Right lobe of liver (tissue), 6 donors: ENCODE data around the gene PYGO2. TPM values are rescaled to one million over a fixed set of nuclear protein-coding genes. Genes with fewer than 3 reads are reported as not detected.

ENCODE experiments used
- ATAC-seq, 4 donors: fragments of 200-7000 bp; cut with Tn5 transposase; one replicate each; pipeline ENCODE4 v1.9.1; 2020; ENCODE audit warnings: mild to moderate bottlenecking in 4 of 4, moderate library complexity in 4 of 4
- DNase-seq, 3 donors: peaks; one replicate each; pipeline ENCODE4 v3.0.0-alpha.2; 2020
- H3K27ac ChIP-seq, 3 donors: fragments of 200-600 bp; one replicate each; pipeline ENCODE4 v1.8.0; 2022
- H3K27me3 ChIP-seq, 2 donors: fragments of 200-600 bp; one replicate each; pipeline ENCODE4 v1.8.0; 2022
- H3K36me3 ChIP-seq, 4 donors: fragments of 200-600 bp; sonication (generic) in 1 of 4; one replicate each; pipeline versions ENCODE4 v1.5.1 to v1.8.0; 2017 to 2022; ENCODE audit warnings: control low read depth in 1 of 4
- H3K4me1 ChIP-seq, 4 donors: fragments of 200-600 bp; sonication (generic) in 1 of 4; one replicate each; pipeline versions ENCODE4 v1.5.1 to v1.8.0; 2017 to 2022; ENCODE audit warnings: control low read depth in 1 of 4
- H3K4me3 ChIP-seq, 3 donors: fragments of 200-600 bp; one replicate each; pipeline ENCODE4 v1.8.0; 2022
- H3K9me3 ChIP-seq, 4 donors: fragments of 200-600 bp; sonication (generic) in 1 of 4; one replicate each; pipeline versions ENCODE4 v1.5.1 to v1.8.0; 2017 to 2022; ENCODE audit warnings: control low read depth in 1 of 4
- POLR2A ChIP-seq: fragments of 450-650 bp; IDR thresholded peaks from one replicate; pipeline ENCODE4 v1.6.1; 2017; ENCODE audit warnings: antibody characterized with exemption, mild to moderate bottlenecking
- WGBS: methylation state at CpG from one replicate; pipeline ENCODE4 v1.1.6; 2018; ENCODE audit warnings: low coverage, low lambda C conversion rate; ENCODE audit not compliant: insufficient coverage; ENCODE audit errors: missing lambda C conversion rate; 5-methylcytosine and 5-hydroxymethylcytosine counted together
- intact Hi-C, 2 donors: fragments of 100-400 bp; cut with DNase I; formaldehyde crosslinking; loops; one replicate each; pipeline versions ENCODE4 v1.11.2 to v1.14.1; 2022
- total RNA-seq, 6 experiments: library from RNA; depleted of rRNA in 2 of 6; stranded (reverse); fragments of >200 nt in 2 of 6; fragmentation: NEBNext Ultra II Directional in 3 of 6; extraction: Animal tissue kit (Norgen Biotek cat#: 25700) in 3 of 6; gene quantifications; one replicate each; pipeline versions ENCODE4 v1.1.0 to v1.2.4, GENCODE V29; 2016 to 2023
- TF ChIP-seq, protein P1 (sequence below), 4 donors: fragments of 200-600 bp in 3 of 4; fragments of 450-650 bp in 1 of 4; IDR thresholded peaks; one replicate each; pipeline versions ENCODE4 v1.5.1 to v1.8.0; 2016 to 2022; ENCODE audit warnings: antibody characterized with exemption in 4 of 4, mild to moderate bottlenecking in 2 of 4
- donor health status: DM: no; HTN: yes; CAD: no.
- donor health status: DM: no; HTN: no; CAD: no.
- donor health status: DM: no; HTN: no; CAD: no.
- donor health status: DM: no; HTN: yes; CAD: no.
- donor health status: DM: no; HTN: yes; CAD: no.

Gene PYGO2
- total RNA-seq, 6 experiments from 2014 or later, result 9.1 to 13.5 (median 10.9) TPM

DNA sequence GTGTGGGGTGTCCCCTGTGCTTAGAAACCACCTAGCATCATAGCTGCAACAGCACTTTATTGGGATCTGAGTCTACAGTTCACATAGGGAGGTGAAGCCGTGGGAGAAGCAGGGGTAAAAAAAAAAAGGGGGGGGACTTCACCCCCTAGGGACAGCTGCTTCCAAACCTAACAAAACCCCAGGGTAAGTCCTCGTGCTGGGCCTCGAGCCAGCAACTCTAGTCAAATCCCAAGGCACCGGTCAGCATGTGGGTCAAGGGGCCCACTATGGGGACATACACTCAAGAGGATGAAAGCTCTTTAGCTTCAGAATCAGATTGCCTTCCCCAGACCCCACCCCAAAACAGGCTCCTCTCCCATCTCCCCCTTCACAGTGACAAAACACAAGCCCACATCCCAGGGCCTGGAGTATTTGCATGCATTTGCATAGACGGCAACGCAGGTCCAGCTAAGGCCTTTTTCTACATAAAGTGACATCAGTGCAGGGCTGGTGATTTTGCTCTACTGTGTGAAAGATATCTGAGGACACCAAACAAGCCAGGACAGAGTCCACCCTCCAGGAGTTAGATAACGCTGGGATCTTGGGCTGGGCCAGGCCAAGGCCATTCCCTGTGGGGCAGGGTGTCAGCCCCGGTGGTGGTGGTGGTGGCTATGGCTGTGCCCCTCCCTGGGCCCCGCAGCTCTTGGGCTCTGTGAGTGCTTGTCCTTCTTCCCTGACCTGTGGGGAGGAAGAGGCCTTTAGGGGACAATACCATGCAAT is 17.0 kb downstream of the PYGO2 start:
- Histone ChIP-seq H3K4me3 (no peak overlapping the region), H3K9me3 (no peaks in the 10 kb centered on the region), H3K4me1 (peaks cover 0 to 28% (median 9%) of the 10 kb centered on the region in 4 donors), H3K27ac (peak overlapping the region; percentile 18 to 86 (median 70)), H3K27me3 (no peaks in the 10 kb centered on the region), H3K36me3 (peaks cover 0 to 7% (median 0%) of the 10 kb centered on the region in 4 donors)
- peak; percentile 73 to 86 (median 80) for ATAC-seq
- WGBS, result 20% methylated on average over 8 of the region's 9 CpGs
- peak; percentile 50 to 83 (median 78) for DNase-seq
- intact Hi-C loops, result no loop called here
- TF ChIP-seq, protein P1, sequence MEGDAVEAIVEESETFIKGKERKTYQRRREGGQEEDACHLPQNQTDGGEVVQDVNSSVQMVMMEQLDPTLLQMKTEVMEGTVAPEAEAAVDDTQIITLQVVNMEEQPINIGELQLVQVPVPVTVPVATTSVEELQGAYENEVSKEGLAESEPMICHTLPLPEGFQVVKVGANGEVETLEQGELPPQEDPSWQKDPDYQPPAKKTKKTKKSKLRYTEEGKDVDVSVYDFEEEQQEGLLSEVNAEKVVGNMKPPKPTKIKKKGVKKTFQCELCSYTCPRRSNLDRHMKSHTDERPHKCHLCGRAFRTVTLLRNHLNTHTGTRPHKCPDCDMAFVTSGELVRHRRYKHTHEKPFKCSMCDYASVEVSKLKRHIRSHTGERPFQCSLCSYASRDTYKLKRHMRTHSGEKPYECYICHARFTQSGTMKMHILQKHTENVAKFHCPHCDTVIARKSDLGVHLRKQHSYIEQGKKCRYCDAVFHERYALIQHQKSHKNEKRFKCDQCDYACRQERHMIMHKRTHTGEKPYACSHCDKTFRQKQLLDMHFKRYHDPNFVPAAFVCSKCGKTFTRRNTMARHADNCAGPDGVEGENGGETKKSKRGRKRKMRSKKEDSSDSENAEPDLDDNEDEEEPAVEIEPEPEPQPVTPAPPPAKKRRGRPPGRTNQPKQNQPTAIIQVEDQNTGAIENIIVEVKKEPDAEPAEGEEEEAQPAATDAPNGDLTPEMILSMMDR (IDR thresholded peaks at IDR 0.05), result no peak
- TF ChIP-seq POLR2A, result no peak

DNA sequence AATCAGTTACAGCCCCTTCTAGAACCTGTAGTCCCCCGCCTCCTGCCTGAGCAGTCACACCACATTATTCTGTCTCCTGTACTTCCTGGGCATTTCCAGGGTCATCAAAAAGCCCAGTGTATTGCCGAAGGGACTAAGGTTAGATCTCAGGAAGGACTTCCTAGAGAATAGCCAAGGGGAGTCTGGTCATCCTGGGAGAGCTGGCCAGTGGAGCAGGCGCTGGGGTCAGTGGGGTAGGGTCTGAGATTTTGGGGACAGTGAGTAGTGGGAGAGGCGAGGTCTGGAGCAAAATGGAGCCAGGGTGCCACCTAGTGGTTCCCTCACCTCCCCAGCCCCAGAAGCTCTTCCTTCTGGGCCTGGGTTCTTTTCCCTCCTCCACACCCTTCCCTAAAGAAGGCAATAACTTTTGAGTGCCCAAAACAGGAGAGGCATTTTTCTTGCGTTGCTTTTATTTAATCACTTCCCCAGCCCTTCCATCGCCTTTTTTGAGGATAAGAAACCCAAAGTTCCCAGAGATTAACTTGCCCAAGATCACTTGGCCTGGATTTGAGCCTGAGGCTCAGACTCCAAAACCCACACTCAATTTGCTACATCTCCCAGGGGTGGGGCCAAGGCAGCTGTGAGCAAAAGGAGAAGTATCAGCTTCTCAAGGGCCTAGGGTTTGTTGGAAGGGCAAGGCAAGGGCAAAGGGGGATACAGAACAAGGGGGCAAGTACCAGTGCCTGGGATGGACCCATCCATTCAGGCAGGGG is 17.8 kb downstream of the PYGO2 start:
- H3K4me3 ChIP-seq, result no peak overlapping the region
- ATAC-seq (peak; percentile 51 to 62 (median 59)), DNase-seq (peak in 1 of 3 donors; percentile 48)
- TF ChIP-seq POLR2A, result no peak
- TF ChIP-seq, protein P1 (IDR thresholded peaks at IDR 0.05), result peak; percentile 62 to 82 (median 74)
- H3K36me3 ChIP-seq, result peaks cover 0 to 7% (median 0%) of the 10 kb centered on the region in 4 donors
- intact Hi-C loops, result no loop called here
- H3K27ac ChIP-seq, result peak overlapping the region in 2 of 3 donors; percentile 70 to 86
- H3K4me1 ChIP-seq, result peaks cover 0 to 28% (median 9%) of the 10 kb centered on the region in 4 donors
- no peaks in the 10 kb centered on the region for H3K27me3 ChIP-seq
- no peaks in the 10 kb centered on the region for H3K9me3 ChIP-seq
- WGBS, result 23% methylated on average over 6 of the region's 6 CpGs

DNA sequence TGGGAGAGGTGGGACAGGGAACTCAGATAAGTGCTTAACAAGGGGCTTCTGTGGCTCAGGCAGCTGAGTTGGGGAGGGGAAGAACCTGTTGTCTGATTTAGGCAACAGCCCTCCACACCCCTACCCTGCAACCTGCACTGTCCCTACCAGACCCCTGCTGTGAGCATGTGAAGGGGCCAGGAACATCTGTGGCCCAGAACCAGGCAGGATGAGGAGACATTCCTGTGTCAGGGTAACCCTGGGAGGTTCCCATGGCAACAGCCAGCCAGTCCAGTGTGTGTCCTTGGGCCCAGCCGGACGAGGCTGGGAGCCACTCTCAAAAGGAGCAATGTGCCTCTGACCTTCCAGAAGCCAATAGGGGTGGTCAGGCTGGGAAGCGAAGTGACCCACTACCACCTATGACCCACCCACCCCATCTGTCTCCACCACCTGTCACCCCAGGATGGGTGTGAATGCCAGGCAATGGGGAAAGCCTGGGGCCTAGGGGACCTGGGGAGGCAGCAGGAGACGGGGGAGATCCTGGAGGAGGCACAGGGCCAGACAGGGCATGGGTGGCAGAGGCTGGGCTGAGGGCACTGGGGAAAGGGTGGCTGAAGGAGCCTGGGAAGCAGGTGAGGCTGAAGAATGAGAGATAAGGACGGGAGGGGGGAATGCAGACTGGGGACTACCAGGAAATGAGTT is 20.1 kb downstream of the PYGO2 start:
- peaks cover 0 to 1% (median 0%) of the 10 kb centered on the region in 4 donors for H3K36me3 ChIP-seq
- H3K4me3 ChIP-seq, result no peak overlapping the region
- no peaks in the 10 kb centered on the region for H3K9me3 ChIP-seq
- peak overlapping the region in 1 of 3 donors; percentile 43 for H3K27ac ChIP-seq
- ATAC-seq (no peak), DNase-seq (peak in 1 of 3 donors; percentile 58)
- WGBS, result 55% methylated on average over 2 of the region's 5 CpGs
- H3K27me3 ChIP-seq, result no peaks in the 10 kb centered on the region
- TF ChIP-seq, protein P1 (IDR thresholded peaks at IDR 0.05), result no peak
- TF ChIP-seq POLR2A, result no peak
- H3K4me1 ChIP-seq, result peaks cover 0 to 36% (median 9%) of the 10 kb centered on the region in 4 donors
- intact Hi-C loops, result no loop called here

DNA sequence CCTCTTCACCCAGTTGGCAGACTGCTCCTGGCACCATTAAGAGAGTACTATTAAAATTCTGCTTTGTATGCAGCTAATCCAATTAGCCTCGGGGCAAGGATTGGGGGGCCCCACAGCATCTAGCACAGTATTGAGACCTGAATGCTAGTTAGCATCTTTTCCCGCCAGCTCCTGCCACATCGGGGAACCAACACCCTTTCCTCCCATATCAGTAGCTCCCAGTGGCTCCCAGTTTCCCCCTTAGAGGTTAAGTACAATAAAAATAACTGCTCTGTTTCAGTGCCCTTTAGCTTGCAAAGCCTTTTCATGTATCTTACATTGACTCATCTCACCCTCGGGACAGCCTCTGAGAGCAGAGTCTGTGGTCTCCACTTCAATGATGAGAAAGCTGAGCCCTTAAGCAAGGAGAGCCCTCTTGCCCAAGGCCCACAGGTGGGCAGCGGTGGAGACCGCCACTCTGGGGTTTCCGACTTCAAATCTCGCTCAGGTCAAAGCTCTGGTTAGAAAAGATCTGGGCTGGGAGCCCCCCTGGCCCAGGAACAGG is 20.9 kb downstream of the PYGO2 start:
- Histone ChIP-seq H3K4me1 (peaks cover 0 to 39% (median 12%) of the 10 kb centered on the region in 4 donors), H3K4me3 (no peak overlapping the region), H3K27me3 (no peaks in the 10 kb centered on the region), H3K27ac (no peak overlapping the region), H3K36me3 (no peaks in the 10 kb centered on the region), H3K9me3 (no peaks in the 10 kb centered on the region)
- TF ChIP-seq POLR2A, result no peak
- TF ChIP-seq, protein P1 (IDR thresholded peaks at IDR 0.05), result no peak
- ATAC-seq (no peak), DNase-seq (no peak)
- WGBS, result 86% methylated on average over 8 of the region's 8 CpGs
- intact Hi-C loops, result no loop called here
